GM19193 (cell line): ENCODE results near the gene NYAP1.

Experiments
- POLR2A ChIP-seq: IDR thresholded peaks from 4 replicates; pipeline ENCODE4 v1.6.1; 2011; ENCODE audit not compliant: insufficient read depth, insufficient read length; ENCODE audit errors: extremely low read depth

Gene NYAP1

GRCh38 chr7:100476101-100476780 lies 7.5 kb upstream of the NYAP1 start:
- no peak for TF ChIP-seq POLR2A

- TF ChIP-seq POLR2A: no peak
Observed at GRCh38 chr7:100476903-100477870, 6.5 kb upstream of the NYAP1 start.

- no peak for TF ChIP-seq POLR2A
Observed at GRCh38 chr7:100477871-100478267, 5.9 kb upstream of the NYAP1 start.

GRCh38 chr7:100478958-100479660 lies 4.6 kb upstream of the NYAP1 start, which contains the start of gene TSC22D4:
Gene TSC22D4, minus strand, starts transcription at chr7:100479214. Its CDS starts 1,176 bp downstream, at chr7:100478038.
- TF ChIP-seq POLR2A: peak; percentile 80

- TF ChIP-seq POLR2A: no peak
Observed at GRCh38 chr7:100481466-100481865, 2.3 kb upstream of the NYAP1 start.

- TF ChIP-seq POLR2A: no peak
Observed at GRCh38 chr7:100482728-100483089, 1.0 kb upstream of the NYAP1 start.

- TF ChIP-seq POLR2A: no peak
Observed at GRCh38 chr7:100483090-100483721, 521 bp upstream of the NYAP1 start.

- TF ChIP-seq POLR2A: no peak
Observed at GRCh38 chr7:100484673-100485045, 932 bp downstream of the NYAP1 start.

- TF ChIP-seq POLR2A: no peak
Observed at GRCh38 chr7:100485471-100485876, 1.7 kb downstream of the NYAP1 start.

- TF ChIP-seq POLR2A: no peak
Observed at GRCh38 chr7:100486111-100486636, 2.4 kb downstream of the NYAP1 start.

- TF ChIP-seq POLR2A: no peak
Observed at GRCh38 chr7:100486753-100487446, 3.2 kb downstream of the NYAP1 start.

- TF ChIP-seq POLR2A: no peak
Observed at GRCh38 chr7:100488333-100489095, 4.8 kb downstream of the NYAP1 start.

GRCh38 chr7:100489121-100489520 lies 5.4 kb downstream of the NYAP1 start:
- no peak for TF ChIP-seq POLR2A
